Fibroblast of villous mesenchyme (primary cell): ENCODE measurements around the gene PAK5. TPM values are rescaled to one million over a fixed set of nuclear protein-coding genes. Genes with fewer than 3 reads are reported as not detected.

Experiments used
- DNase-seq: peaks from one replicate; pipeline ENCODE4 v3.0.0-alpha.2; 2010; ENCODE audit warnings: low read depth
- H3K4me3 ChIP-seq: 2 replicates; pipeline ENCODE4 v1.5.1; 2011; ENCODE audit warnings: low read depth, mild to moderate bottlenecking, low read length
- total RNA-seq: library from RNA; depleted of rRNA; stranded (reverse); fragments of >200 nt; gene quantifications from 2 replicates; pipeline ENCODE4 v1.2.3, GENCODE V29; 2012
- TF ChIP-seq, protein P1 (sequence below): IDR thresholded peaks from 2 replicates; pipeline ENCODE4 v1.5.1; 2012; ENCODE audit warnings: low read depth, mild to moderate bottlenecking, low read length; ENCODE audit not compliant: insufficient read depth

PAK5 gene
- total RNA-seq, 1 donor, result not detected

DNA sequence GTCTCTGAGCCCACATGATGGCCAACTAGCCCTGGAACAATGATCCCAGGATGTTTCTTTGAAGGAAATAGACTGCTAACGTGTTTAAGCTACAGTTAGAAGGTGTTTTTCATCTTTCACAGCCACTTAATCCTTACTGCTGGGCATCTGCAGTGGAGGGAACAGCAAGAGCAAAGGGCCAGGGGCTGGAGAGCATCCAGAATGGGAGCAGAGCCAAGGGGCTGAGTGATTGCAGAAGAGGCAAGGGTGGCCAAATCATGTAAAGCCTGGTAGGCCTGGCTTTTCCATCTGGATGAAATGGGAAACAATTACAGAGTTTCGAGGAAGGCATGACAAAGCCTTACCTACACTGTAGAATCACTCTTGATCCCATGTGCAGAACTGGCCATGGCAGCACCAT is 343.2 kb downstream of the PAK5 start:
- DNase-seq, result no peak
- H3K4me3 ChIP-seq, result no peak overlapping the region
- TF ChIP-seq, protein P1, sequence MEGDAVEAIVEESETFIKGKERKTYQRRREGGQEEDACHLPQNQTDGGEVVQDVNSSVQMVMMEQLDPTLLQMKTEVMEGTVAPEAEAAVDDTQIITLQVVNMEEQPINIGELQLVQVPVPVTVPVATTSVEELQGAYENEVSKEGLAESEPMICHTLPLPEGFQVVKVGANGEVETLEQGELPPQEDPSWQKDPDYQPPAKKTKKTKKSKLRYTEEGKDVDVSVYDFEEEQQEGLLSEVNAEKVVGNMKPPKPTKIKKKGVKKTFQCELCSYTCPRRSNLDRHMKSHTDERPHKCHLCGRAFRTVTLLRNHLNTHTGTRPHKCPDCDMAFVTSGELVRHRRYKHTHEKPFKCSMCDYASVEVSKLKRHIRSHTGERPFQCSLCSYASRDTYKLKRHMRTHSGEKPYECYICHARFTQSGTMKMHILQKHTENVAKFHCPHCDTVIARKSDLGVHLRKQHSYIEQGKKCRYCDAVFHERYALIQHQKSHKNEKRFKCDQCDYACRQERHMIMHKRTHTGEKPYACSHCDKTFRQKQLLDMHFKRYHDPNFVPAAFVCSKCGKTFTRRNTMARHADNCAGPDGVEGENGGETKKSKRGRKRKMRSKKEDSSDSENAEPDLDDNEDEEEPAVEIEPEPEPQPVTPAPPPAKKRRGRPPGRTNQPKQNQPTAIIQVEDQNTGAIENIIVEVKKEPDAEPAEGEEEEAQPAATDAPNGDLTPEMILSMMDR, result no peak

DNA sequence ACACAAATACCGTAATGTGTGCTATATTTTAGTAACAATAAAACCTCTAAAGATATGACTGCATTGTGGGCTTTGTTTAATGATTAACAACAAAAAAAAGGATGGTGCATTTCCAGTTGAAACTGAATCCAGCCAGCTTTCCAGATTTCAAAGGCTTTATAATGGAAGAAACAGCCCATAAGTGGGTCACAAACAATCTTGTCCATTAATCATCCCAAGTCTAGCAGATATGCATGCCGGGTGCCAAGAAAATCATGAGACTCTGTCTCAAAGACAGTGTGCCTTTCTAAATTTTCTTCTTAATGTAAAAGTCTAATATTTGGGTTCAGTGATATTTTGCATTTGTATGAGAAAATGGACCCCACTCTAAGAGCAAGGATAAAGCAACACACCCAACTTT is 345.1 kb downstream of the PAK5 start:
- DNase-seq, result no peak
- TF ChIP-seq, protein P1, result no peak
- no peak overlapping the region for H3K4me3 ChIP-seq

DNA sequence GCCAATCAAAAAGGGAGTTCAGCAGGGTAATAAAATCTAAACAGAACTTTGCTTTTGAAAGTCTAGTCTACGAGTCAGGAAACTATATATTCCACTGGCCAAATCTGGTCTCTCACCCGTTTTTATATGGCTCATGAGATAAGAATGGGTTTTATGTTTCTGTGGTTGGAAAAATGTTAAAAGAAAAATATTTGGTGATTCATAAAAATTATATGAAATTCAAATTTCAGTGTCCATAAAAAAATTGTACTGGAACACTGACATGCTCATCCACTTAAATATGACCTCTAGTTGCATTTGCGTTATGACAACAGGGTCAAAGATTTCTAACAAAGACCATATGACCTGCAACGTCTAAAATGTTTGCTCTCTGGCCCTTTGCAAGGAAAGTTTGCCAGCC is 346.8 kb downstream of the PAK5 start:
- no peak overlapping the region for H3K4me3 ChIP-seq
- TF ChIP-seq, protein P1, result no peak
- no peak for DNase-seq

DNA sequence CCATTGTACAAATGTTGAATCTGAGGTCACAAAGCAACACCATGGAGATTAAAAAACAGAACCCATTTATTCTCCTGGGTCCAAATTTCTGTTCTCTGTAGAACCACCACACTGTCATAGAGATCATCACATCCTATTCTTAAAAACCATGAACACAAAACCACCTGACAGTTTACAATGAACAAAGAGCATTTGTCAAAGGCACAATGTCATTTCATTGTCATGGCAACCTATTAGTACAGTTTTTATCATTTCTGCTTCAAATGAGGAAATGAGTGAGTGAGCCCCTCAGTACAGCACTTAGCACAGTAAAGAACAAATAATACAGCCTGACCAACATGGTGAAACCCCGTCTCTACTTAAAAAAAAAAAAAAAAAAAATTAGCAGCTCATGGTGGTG is 347.6 kb downstream of the PAK5 start:
- TF ChIP-seq, protein P1, result no peak
- no peak for DNase-seq

DNA sequence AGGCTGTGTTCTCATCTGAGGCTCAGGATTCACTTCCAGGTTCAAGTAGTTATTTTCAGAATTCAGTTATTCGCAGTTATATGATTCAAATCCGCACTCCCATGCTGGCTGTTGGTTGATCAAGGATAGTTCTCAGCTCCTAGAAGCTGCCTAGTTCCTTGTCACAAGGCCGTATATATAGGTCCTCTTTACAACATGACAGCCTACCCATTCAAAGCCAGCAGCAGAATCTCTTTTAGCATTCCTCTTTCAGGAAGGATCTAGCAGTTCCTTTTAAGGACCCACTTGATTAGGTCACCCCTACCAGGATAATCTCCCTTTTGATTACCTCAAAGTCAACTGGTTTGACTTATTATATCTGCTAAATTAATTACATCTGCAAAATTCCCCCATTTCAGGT is 348.2 kb downstream of the PAK5 start:
- TF ChIP-seq, protein P1, result no peak
- H3K4me3 ChIP-seq, result no peak overlapping the region
- no peak for DNase-seq

More for the DNA sequence above, 347.6 kb downstream of the PAK5 start:
- H3K4me3 ChIP-seq, result no peak overlapping the region

DNA sequence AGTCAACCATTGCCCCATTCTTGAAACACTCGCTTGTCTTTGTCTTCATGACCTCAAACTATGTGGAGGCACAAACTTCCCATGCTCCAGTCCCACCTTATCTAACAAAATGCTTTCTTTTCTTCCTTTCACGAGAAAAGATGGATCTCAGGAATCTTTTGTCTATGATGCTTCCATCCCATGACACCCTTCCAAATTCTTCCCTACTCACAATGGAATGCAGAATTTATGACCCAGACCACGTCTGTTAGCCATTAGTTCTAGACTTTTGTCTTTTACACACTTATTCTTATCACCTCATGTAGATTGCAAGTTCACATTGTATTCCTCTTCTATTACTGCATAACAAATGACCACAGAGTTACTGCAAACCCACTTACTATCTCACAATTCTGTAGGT is 348.7 kb downstream of the PAK5 start:
- H3K4me3 ChIP-seq, result no peak overlapping the region
- TF ChIP-seq, protein P1, result no peak
- DNase-seq, result no peak

DNA sequence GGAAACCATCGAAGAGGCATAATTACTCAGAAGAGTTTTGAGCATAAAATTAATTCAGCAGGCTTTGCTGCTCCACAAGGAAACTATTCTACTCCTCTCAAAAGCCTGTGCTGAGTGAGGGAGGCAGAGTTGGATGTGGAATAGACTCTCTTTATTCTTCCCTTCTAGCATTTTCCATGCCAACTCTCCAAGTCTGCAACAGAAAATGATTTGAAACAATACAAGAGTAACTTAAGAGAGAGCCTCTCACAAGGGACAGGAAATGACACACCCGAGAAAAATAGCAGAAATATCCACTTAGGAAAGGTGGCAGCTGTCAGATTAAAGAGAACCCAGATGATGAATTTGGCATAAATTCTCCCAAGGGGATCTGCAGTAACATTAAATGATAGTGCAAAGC is 350.8 kb downstream of the PAK5 start:
- TF ChIP-seq, protein P1, result no peak
- DNase-seq, result no peak
- no peak overlapping the region for H3K4me3 ChIP-seq
